IPS-18c (cell line): ENCODE results near the gene CNTN4.
"Not testable (repeated sequence)": the region's sequence is repeated elsewhere in the genome, so short reads cannot be mapped to it uniquely, and the experiment has no call there.

Source experiments
- H3K4me3 ChIP-seq: 2 replicates; pipeline ENCODE4 v1.7.0; 2013; ENCODE audit warnings: low read depth, mild to moderate bottlenecking, low read length, moderate library complexity; ENCODE audit not compliant: insufficient read depth
- H3K9me3 ChIP-seq: one replicate; pipeline ENCODE4 v1.6.1; 2013; ENCODE audit warnings: mild to moderate bottlenecking, low read length, moderate library complexity; ENCODE audit not compliant: control insufficient read depth, insufficient read depth

Gene CNTN4

DNA sequence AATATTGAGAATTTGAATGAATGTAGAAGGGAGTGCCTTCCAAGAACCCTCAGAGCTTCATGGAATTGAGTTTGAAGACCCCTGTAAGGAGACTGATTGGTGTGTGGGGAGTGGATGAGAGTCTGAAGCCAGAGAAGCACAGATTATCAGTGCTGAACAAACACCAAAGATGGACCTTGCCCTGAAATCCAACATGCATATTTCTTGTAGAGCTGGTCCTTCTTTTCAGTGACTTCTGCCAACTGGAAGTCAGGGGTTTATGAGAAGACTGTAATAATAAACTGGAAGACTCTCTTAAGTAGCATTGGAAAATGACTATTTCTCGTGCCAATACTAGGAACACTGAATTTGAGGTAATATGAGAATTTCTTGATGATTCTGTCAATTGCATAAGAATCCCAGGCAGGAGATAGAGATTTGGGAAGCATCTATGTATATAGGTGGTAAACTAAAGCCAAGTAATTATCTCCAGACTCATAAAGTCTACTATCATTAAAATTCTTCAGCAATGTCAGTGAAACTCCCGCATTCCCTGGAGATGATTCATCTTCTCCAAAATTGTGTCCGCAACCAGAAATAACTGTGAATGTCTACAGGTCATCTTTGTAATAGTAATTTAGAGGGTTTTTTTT is 797.8 kb downstream of the CNTN4 start:
- Histone ChIP-seq H3K4me3 (no peak overlapping the region), H3K9me3 (no peaks in the 10 kb centered on the region)

DNA sequence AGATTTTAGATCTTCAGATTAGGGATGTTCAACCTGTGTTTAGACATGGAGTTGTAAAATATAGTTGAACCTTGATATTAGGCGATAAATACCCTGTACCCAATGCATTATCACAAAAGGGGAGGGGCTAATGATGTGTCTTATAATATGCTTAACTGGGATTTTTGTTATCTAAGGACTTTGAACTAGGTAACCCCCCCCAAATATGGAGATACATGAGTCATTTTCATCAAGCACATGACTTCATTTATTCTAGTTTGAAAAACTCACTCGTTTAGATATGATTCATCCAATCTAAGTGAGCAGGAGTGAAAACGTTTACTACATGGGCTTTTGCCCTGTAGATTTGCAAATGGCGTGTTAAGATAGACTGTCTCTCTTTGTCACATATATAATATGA is 799.2 kb downstream of the CNTN4 start:
- no peak overlapping the region for H3K4me3 ChIP-seq
- no peaks in the 10 kb centered on the region for H3K9me3 ChIP-seq

DNA sequence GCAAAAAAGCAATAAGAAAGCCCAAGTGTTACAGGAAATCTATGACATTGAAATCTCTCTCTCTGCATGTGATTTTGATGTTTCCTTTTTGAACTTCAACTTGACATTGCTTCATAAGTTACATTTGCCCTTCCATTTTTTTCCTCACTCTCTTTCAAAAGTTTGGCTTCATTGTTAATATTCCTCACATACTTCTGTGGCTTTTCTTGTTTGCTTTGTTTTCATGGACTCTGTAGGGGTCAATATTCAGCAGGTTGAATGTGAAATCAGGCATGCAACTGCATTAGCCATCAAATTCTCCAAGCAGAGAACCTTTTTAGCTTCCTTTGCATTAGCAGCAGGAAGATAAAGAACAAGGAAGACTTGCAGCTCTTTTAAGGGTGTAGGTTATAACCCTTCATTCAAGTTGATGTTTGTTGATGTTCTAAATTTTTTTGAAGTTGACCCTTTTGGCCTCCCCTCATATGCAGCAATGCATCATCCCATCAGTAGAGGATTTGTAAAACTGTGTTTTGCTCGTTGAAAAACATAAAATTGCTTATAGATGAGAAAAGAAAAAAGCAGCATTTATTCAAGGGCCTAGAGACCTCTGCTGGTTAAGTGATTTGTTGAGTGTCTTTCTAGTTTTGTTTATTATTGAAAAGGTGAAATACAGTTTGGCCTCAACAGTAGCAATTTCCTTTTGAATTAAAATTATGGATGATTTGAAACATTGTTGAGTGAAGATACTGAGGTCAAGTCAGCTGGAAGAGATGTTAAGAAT is 800.1 kb downstream of the CNTN4 start:
- no peak overlapping the region for H3K4me3 ChIP-seq
- H3K9me3 ChIP-seq = no peaks in the 10 kb centered on the region

DNA sequence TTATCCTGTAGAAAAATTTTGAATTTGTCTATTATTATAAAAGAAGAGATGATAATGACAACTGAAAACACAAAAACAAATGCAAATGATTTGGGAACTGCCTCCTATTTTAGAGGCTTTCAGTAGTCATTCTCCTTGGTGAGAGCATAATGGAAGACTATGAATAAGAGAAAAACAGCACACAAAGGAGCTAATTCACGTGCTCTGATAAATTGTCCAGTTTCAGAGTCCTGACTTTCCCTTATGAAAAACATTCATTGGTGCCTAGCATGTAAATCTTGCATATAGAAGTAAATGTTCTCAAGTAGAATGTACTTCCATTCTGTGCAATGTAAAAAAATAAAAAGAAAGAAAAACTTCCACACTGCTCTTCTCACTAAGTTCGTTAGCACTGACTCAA is 805.4 kb downstream of the CNTN4 start:
- Histone ChIP-seq H3K9me3 (no peaks in the 10 kb centered on the region), H3K4me3 (no peak overlapping the region)

DNA sequence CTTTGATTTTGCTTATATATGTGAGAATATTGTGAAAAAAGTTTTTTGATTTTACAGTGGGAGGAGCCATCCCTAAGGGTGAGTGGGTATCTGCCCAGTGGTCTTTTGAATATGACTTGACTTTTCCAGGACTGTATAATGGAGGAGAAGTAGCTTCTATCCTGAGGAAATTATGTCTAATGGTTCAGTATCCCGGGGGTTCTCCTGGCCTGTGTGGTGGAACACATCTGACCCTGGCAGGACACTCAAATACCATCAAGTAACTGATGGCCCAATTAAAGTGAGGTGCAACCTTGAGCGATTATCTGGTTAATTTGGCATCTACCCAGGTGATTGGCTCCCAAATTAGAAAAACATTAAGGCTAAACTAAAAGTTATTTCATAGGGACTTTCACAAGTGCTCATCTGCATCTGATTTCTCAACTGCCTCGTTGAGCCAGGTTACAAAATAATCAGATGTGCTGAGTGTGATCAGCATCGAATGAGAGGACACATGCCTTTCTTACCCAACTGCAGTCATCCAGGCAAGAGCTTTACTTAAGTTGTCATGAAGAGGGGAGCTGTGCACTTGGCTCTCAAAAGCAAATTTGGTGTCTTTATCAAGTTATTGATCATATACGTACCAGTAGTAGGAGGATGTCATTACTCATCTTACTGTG is 810.2 kb downstream of the CNTN4 start:
- Histone ChIP-seq H3K4me3 (no peak overlapping the region), H3K9me3 (no peaks in the 10 kb centered on the region)

DNA sequence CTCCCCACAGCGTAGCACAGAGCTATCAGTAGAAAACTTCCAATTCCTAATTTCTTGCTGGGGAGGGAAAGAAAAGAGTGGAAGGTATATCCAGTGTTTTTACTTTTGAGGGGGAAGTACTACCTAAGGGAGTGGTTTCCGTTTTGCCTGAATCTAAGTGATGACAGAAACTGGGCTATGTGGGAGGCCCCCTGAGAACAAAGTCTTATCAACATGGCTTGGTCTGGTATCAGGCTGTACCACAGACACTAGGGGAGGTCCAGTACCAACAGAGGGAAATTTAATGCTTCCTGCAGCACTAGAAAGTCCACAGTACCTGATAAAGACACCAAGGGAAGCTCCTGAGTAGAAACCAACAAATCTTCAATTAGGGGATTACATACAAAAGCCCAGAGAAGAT is 812.3 kb downstream of the CNTN4 start:
- Histone ChIP-seq H3K4me3 (no peak overlapping the region), H3K9me3 (no peaks in the 10 kb centered on the region)

DNA sequence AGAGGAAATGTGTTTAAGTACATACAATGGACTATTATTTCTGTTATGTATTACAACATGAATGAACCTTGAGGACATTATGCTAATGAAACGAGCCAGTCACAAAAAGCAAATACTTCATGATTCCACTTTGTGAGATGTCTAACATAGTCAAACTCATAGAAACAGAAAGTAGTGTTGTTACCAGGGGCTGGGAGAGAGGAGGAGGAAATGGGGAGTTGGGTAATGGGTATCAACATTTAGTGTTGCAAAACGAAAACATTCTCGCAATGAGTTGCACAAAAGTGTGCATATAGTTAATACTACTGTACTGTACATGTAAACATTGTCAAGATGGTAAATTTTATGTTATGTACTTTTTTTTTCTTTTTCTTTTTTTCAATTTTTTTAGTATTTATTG is 817.2 kb downstream of the CNTN4 start:
- Histone ChIP-seq H3K4me3 (no peak overlapping the region), H3K9me3 (peaks cover 3% of the 10 kb centered on the region)

DNA sequence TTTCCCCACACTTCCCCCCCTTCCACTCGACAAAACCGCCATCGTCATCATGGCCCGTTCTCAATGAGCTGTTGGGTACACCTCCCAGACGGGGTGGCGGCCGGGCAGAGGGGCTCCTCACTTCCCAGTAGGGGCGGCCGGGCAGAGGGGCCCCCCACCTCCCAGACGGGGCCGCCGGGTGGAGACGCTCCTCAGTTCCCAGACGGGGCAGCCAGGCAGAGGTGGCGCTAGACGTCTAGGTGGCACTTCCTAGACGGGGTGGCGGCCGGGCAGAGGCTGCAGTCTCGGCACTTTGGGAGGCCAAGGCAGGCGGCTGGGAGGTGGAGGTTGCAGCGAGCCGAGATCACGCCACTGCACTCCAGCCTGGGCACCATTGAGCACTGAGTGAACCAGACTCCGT is 818.0 kb downstream of the CNTN4 start:
- not testable (repeated sequence) for H3K9me3 ChIP-seq, H3K4me3 ChIP-seq

DNA sequence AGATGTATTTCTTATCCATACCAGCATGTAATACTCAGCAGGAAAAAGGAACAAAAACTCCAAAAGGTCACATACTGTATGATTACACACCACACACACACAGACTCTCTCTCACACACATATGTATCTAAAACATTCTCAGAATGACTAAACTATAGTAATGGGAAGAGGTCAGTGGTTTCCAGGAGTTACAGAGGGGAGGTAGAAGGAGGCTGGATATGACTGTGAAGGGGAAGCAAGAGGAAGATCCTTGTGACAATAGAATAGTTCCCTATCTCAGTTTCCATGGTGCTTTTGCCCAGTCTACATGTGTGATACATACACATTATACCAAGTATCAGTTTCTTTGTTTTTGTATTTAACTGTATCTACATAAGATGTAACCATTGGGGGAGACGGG is 821.4 kb downstream of the CNTN4 start:
- peaks cover 3% of the 10 kb centered on the region for H3K9me3 ChIP-seq
- H3K4me3 ChIP-seq = no peak overlapping the region

DNA sequence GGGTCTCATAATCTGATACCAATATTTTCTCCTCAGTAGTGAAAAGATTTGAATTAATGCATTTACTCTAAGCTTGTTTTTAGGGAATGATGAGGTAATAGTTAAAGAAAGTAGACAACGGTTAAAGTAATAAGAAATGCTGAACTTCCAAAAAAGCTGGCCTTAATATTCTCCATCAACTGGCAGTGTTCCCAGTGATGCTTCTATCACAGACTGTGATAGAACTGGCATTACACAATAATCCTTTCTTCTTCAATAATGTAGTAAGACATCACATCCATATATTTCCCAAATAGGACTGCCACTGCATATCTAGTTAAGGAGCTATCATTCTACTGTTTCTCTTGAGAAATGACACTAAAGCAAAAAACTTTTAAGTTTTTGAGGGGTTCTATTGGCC is 822.8 kb downstream of the CNTN4 start:
- Histone ChIP-seq H3K4me3 (no peak overlapping the region), H3K9me3 (peaks cover 3% of the 10 kb centered on the region)

DNA sequence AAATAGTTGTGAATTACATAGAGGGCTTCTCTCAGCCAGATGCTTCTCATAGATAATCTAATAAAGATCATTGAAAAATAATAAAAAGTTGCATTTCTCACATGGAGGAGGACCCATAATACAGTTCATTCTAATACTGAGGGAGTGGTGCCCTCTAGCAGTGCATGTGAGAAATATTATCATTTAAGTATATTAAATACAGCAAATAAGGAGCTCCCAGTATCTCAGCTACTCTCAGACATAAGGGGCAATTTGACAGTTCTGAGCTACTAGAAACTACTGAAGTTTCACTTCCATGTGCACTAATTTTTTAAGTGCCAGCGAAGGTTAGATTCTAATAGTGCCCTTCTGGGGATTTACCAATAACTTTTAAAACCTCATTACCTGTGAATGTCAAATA is 823.2 kb downstream of the CNTN4 start:
- Histone ChIP-seq H3K9me3 (peaks cover 3% of the 10 kb centered on the region), H3K4me3 (no peak overlapping the region)

DNA sequence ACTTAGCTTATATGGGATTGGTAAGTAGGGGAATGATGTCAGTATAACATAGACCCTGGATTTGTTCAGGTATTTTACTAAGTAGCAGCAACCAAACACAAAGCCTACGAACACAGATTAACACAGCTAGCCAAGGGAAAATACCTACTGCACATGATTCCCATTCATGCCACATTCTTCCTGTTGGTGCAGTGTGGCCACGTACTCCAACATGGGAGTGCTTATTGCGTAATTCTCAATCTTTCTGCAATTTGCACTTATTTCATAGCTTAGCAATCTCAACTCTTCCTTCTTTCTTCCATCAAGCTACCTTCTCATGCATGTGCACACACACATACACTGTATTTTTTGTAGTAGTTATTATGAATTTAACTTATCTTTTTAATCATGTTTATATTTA is 824.7 kb downstream of the CNTN4 start:
- Histone ChIP-seq H3K9me3 (peaks cover 1% of the 10 kb centered on the region), H3K4me3 (no peak overlapping the region)

DNA sequence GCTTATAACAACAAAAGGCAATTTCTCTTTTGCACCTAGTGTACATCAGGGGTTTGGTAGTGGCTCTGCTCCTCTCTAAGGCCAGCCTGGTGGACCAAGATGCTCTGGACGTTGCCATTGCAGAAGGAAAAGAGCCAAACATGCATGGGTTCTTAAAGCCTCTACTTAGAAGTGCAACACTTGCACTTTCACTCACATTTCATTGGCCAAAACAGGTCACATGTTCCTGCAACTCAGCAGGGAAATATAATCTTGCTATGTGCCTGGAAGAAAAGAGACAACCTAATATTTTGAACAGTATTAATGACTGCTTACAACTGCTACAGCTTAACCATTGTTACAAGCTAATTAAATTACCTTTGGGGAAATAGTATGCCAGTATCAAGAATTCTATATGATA is 828.6 kb downstream of the CNTN4 start:
- H3K9me3 ChIP-seq = no peaks in the 10 kb centered on the region
- H3K4me3 ChIP-seq = no peak overlapping the region

DNA sequence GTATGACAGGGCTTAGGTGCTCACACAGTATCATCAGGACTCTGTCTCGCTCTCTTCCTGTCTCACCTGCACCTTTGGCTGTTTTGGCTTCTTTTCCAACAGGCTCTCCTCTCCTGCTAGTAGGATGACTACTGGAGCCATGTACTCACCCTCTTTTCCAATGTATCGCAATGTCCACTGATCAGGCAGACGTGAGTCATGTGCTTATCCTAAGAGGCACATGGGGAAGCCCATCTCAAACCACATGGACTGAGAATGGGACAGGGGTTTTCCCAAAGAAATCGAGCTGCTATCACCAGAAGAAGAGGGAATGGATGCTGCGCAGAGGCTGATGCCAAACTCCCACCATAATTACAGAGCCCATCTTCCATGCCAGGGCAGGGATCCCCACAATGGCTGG is 830.9 kb downstream of the CNTN4 start:
- no peaks in the 10 kb centered on the region for H3K9me3 ChIP-seq
- no peak overlapping the region for H3K4me3 ChIP-seq

DNA sequence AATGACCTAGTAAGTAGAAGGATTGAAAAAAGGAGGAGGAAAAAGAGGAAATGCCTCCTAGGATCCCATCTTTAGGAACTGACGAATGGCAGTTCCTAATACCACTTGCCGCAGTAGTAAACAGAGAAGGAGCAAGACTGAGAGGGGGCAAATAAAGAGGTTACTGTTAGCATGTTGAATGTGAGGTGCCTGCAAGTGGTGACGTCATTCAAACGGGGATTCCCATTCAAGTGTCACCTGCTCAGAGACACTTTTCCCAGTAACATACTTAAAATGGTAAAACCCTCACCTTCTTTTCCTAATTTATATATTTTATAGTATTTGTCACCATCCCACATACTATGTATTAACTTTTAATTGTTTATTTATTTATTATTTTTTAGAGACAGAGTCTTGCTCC is 832.6 kb downstream of the CNTN4 start:
- Histone ChIP-seq H3K9me3 (no peaks in the 10 kb centered on the region), H3K4me3 (no peak overlapping the region)

DNA sequence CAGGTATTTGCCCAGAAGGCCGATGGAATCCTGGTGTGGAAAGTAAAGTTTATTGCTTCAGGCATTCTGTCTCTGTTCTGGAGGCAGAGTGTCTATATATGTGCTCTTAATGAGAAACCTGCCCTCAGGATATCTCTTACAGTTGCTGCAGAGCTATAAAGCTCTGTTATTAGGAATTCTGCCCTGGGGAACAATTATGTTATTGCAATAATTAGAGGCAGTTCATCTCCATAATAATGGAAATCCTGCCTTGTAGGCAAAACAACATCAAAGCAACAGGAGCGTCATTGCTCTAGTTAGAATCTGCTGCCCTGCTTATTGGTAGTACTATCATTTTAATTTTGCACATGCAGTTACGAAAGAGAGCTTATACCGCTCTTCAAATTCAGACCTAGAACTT is 835.9 kb downstream of the CNTN4 start:
- Histone ChIP-seq H3K4me3 (no peak overlapping the region), H3K9me3 (no peaks in the 10 kb centered on the region)

DNA sequence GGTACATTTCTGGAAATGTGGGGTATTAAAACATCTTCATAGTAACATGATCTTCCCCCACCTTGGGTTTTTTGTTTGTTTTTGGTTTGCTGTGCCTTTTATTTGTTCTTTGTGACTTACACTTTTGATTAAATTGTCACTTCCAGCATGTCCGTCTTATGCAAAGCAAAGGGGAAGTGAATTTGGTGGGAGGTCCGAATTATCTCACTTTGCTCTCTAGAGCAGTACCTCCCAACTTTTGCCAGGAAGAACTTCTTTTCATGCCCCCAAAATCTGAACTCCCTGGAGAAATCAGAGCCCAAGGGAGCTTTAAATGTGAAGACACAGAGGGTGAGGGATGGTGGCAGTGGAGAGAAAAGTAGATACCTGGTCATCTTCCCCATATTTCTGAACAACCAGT is 838.4 kb downstream of the CNTN4 start:
- Histone ChIP-seq H3K9me3 (no peaks in the 10 kb centered on the region), H3K4me3 (no peak overlapping the region)

DNA sequence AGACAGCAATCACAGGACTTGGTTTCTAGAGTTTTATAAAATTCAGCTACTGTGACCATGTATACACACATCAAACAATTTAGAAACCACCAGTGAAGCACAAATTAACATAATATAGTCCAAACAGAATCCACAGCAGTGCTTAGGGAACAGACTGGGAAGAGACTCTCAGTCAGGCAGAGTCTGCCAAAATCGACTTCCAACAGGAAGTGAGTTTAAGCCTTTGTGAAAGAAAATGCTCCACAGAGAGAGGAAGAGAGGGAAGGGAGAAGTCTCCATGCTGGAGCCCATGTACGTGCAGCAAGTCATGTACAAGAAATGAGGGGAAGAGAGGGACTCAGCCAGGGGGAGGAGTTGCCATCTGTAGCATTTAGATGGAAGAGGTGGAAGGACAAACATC is 838.9 kb downstream of the CNTN4 start:
- no peak overlapping the region for H3K4me3 ChIP-seq
- no peaks in the 10 kb centered on the region for H3K9me3 ChIP-seq
